Pons (tissue), 1 donor: ENCODE data around the gene SNX15.
"Not testable (repeated sequence)": the region's sequence is repeated elsewhere in the genome, so short reads cannot be mapped to it uniquely, and the experiment has no call there.

Source experiments
- DNase-seq: peaks from one replicate; pipeline ENCODE4 v3.0.0-alpha.2; 2016; ENCODE audit warnings: low spot score

The SNX15 gene

DNA sequence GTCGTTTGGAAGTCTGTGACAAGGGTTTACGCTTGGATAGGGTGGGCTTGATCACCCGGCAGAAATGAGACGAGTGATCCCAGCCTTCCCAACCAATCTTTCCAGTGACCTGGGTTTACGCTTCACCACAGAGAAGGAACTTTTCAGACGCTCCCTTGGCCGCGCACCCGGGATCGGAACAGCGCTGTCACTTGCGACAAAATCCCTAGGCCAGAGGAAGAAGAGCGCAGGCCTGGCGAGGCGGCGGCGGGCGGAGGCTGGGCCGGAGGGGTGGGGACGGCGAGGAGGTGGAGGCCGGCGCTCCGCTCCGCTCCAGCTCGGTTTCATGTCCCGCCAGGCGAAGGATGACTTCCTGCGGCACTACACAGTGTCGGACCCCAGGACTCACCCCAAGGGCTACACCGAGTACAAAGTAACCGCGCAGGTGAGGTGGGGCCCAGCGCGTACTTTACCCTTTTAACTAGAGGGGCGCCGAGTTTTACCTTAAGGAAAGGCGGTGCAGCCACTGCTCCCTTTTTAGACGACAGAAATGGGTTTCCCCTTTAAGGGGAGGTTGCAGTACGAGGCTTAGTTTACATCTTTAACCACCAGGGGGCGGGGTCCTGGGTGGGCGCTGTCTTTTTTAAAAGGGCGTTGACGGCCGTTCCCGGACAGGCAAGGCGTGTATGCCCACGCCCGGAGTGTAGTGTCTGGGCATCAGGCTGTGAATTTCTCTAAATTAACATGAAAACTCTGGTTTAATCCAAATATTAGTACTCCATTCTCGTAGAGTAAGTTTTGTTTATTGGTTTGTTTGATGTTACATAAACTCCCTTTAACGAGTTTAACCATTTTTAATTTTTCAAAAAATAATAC lies at the start of gene SNX15:
Gene SNX15, plus strand, starts transcription at position 227 of the 855 bp plus-strand sequence. Its CDS starts 99 bp downstream, at position 326.
- DNase-seq, result peak; percentile 98

- DNase-seq, result not testable (repeated sequence)
These were observed 43.9 kb upstream of the SNX15 start for GRCh38 chr11:64983339-64983738.

- no peak for DNase-seq
These were observed 39.0 kb upstream of the SNX15 start for GRCh38 chr11:64987998-64988854.

DNA sequence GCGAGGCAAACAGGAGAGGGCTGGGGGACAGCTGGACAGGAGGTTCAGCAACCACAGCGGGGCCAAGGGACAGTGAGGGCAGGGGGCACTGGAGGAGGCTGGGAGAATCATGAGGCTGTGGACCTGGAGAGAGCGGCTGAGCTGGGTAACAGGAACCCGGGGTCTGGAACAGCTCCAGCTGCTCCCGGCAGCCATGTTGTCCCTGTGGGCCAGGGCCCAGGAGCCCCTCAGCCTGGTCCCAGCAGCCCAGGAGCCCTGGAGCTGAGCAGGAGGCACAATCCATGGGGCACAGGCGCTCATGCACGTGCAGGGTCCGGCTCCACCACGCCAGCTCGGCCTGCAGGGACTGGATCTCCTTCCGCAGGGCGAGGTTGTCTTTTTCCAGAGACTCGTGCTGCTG lies 37.8 kb upstream of the SNX15 start:
- DNase-seq, result no peak

DNA sequence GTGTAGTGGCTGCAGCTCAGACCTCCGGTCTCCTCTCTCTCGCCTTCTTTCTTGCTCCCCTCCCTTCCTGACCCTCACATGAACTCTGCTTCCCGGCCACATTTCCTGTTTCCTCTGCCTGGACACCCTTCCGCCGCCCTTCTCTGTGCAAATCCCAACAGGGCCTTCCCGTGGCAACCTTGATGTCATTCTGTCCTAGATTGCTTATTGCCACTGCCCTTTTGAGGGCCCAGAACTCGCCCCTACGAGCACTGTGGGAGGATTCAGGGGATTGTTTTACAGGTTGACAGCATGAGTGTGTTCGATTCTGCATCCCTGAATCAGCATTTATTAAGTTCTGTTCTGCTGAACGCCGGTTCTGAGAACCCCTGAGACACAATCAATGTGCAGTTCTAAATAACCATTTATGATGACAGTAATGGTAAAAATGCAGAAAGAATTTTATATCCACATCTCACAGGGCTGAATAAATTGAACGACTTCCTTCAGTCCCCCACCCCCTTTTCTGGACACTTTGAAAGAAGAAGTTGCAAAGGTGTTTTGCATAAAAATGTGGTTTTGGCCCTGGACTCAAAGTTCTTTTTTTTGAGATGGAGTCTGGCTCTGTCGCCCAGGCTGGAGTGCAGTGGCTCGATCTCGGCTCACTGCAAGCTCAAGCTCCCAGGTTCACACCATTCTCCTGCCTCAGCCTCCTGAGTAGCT lies 36.9 kb upstream of the SNX15 start:
- DNase-seq, result no peak

- no peak for DNase-seq
These were observed 32.9 kb upstream of the SNX15 start for GRCh38 chr11:64994318-64994717.

DNA sequence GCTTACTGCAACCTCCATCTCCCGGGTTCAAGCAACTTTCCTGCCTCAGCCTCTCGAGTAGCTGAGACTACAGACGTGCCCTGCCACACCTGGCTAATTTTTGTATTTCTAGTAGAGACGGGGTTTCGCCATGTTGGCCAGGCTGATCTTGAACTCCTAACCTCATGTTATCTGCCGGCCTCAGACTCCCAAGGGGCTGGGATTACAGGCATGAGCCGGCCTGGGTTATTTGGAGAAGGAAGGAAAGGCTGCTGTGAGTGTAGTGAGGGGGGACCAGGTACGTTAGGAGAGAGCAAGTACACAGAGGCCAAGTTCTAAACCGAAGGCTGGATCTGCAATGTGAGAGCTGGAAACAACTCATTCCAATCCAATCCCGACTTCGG lies 30.9 kb upstream of the SNX15 start:
- no peak for DNase-seq

- peak; percentile 71 for DNase-seq
These were observed 30.4 kb upstream of the SNX15 start, which contains the start of gene BATF2 for GRCh38 chr11:64996710-64997380. TSS of gene BATF2 (minus strand) at chr11:64996971. CDS start at chr11:64996914, 57 bp downstream.

- DNase-seq, result no peak
These were observed 29.1 kb upstream of the SNX15 start for GRCh38 chr11:64998141-64998540.

- no peak for DNase-seq
These were observed 28.4 kb upstream of the SNX15 start for GRCh38 chr11:64998690-64999431.

DNA sequence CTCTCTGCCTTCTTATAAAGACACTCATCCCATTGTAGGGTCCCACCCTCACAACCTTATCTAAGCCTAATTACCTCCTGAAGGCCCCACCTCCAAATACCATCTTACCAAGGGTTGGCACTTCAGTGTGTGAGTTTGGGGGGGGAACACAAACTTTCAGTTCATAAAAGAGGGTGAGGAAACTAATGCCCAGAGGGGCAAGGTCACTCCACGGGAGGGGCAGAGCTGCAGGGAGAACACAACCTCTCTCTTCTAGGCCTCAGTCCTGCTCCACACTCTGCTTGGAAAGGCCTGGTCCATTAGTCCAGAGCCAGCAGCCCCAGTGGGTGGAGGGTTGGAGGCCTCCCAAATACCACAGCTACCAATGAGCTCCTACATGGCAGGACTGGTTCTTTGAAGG lies 27.8 kb upstream of the SNX15 start:
- no peak for DNase-seq

DNA sequence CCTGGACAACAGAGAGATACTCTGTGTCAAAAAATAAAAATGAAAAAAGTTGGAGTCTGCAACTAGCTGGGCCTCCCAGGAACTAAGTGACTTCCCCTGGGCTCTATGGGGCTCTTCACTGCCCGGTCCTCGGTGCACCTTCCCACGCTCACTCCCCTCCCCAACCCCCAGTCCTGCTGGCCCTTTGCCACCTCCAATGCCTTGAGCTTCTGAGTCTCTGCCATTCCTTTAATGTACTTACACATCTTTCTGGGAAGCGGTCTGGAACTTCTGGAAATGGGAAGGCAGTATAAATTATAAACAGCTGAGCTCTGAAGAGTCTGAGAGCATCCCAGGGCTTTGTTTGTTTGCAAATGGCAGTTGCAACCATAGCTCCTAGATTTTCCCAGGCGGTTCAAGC lies 24.5 kb upstream of the SNX15 start:
- no peak for DNase-seq

DNA sequence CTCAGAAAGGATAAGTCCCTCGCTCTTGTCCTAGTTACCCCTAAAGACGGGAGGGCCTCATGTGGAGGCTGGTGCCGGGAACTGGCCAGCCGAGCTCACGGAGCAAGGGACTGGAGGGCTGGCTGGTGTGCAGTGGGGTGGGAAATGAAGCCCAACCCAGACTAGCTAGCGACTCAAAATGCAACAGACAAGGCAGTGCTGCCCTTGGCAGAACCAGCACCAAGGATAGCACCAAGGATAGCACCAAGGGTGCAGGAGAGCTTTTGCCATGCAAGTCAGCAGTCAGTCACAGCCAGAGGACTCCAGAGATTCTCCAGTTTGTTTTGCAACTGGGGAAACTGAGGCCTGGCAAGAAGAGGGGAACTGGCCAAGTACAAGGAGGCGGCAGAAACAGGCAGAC lies 24.0 kb upstream of the SNX15 start:
- no peak for DNase-seq

DNA sequence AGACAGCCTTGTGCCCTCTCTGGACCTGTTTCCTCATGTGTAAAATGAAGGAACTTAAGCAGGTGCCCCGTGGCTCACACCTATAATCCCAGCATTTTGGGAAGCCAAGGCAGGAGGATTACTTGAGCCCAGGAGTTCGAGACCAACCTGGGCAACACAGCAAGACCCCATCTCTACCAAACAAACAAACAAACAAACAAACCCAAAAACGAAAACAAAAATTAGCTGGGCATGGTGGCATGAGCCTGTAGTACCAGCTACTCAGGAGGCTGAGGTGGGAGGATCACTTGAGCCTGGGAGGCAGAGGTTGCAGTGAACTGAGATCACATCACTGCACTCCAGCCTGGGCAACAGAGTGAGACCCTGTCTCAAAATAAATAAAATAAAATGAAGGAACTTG lies 23.3 kb upstream of the SNX15 start:
- DNase-seq, result not testable (repeated sequence)

GRCh38 chr11:65008016-65008415 lies 19.2 kb upstream of the SNX15 start:
- no peak for DNase-seq

- DNase-seq, result no peak
These were observed 18.4 kb upstream of the SNX15 start for GRCh38 chr11:65008873-65009272.

- DNase-seq, result peak; percentile 80
These were observed 13.9 kb upstream of the SNX15 start for GRCh38 chr11:65013130-65013887.

GRCh38 chr11:65013888-65014725 lies 13.1 kb upstream of the SNX15 start, which contains the start of gene ARL2:
TSS of gene ARL2 (plus strand) at chr11:65014160. CDS start at chr11:65014208, 48 bp downstream.
- peak; percentile 83 for DNase-seq

GRCh38 chr11:65014726-65015227 lies 12.5 kb upstream of the SNX15 start:
- no peak for DNase-seq
